Hematopoietic multipotent progenitor cell treated with erythropoietin and hydrocortisone succinate and interleukin-3 and kit ligand, for 6 days (in vitro differentiated cells): ENCODE measurements around the gene SMNDC1.

Experiments
- DNase-seq: peaks from one replicate; pipeline ENCODE4 v3.0.0-alpha.2; 2015

Gene SMNDC1

DNA sequence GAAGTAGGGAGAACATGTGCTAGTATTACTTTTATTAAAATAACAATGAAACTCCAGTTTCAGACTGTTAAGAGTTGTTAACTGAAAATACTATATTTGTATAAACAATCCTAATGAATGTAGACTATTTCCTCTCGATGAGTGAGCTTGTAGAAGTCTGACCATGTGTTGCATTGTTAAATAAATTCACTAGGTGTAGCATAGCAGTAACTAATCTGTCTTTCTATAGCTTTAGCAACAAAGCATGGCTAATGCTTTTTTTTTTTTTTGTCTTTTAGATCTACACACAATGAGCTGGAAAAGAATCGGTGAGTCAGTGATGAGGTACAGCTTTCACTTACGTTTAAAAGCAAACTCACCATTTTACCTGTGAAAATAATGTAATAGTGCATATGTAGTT is 60.2 kb downstream of the SMNDC1 start:
- no peak for DNase-seq

- DNase-seq = no peak
Measured at GRCh38 chr10:110242511-110242910, 62.2 kb downstream of the SMNDC1 start.

GRCh38 chr10:110241841-110242240 is 62.9 kb downstream of the SMNDC1 start:
- DNase-seq = no peak

DNA sequence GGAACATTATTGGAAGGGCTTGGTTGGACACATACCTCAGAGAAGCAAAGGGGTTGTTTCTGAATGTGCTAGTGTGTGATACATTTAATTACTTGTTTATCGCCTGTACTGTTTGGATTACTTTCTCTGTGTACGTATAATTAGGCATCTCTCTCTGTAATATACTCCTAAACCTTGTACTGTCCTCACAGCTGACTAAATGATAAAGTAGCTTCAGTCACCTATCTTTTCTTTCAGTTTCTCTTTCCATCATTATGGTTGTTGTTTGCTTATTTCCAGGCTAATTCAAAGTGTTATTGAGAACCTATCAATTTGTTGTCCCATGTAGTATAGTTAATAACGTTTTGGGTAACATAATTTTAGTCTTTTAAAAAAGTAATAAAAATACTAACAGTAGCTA is 63.3 kb downstream of the SMNDC1 start:
- no peak for DNase-seq
